HG03520 (cell line): Measurements from ENCODE around the gene SORCS2.

Source experiments
- ATAC-seq: cut with Tn5 transposase; IDR thresholded peaks from one replicate; pipeline ENCODE4 v1.9.1; 2021; ENCODE audit warnings: mild to moderate bottlenecking, moderate library complexity; ENCODE audit not compliant: unreplicated experiment

The SORCS2 gene

GRCh38 chr4:7711307-7711963 is 519.1 kb downstream of the SORCS2 start:
- ATAC-seq = no peak

- ATAC-seq = no peak
These were observed 519.8 kb downstream of the SORCS2 start for GRCh38 chr4:7712021-7712671.

- no peak for ATAC-seq
These were observed 521.4 kb downstream of the SORCS2 start for GRCh38 chr4:7713757-7714156.

- no peak for ATAC-seq
These were observed 521.8 kb downstream of the SORCS2 start for GRCh38 chr4:7714176-7714575.

GRCh38 chr4:7714738-7715137 is 522.4 kb downstream of the SORCS2 start:
- no peak for ATAC-seq

GRCh38 chr4:7715271-7716009 is 523.1 kb downstream of the SORCS2 start:
- no peak for ATAC-seq

GRCh38 chr4:7716010-7716721 is 523.8 kb downstream of the SORCS2 start:
- no peak for ATAC-seq

GRCh38 chr4:7717161-7717560 is 524.8 kb downstream of the SORCS2 start:
- ATAC-seq = no peak

- ATAC-seq = no peak
These were observed 525.7 kb downstream of the SORCS2 start for GRCh38 chr4:7717946-7718490.

GRCh38 chr4:7719354-7720174 is 527.2 kb downstream of the SORCS2 start:
- no peak for ATAC-seq

GRCh38 chr4:7721984-7722551 is 529.7 kb downstream of the SORCS2 start:
- ATAC-seq = no peak

GRCh38 chr4:7722766-7723387 is 530.5 kb downstream of the SORCS2 start:
- ATAC-seq = no peak

- ATAC-seq = no peak
These were observed 531.3 kb downstream of the SORCS2 start for GRCh38 chr4:7723625-7724024.

- no peak for ATAC-seq
These were observed 533.6 kb downstream of the SORCS2 start for GRCh38 chr4:7725951-7726350.

GRCh38 chr4:7726665-7727413 is 534.5 kb downstream of the SORCS2 start:
- ATAC-seq = no peak

- ATAC-seq = no peak
These were observed 535.4 kb downstream of the SORCS2 start for GRCh38 chr4:7727749-7728148.

GRCh38 chr4:7731437-7731836 is 539.1 kb downstream of the SORCS2 start:
- no peak for ATAC-seq

GRCh38 chr4:7732263-7732662 is 539.9 kb downstream of the SORCS2 start:
- ATAC-seq = no peak

GRCh38 chr4:7733201-7733600 is 540.9 kb downstream of the SORCS2 start:
- no peak for ATAC-seq
